HG03025 (cell line): ENCODE data around the gene PGM1.
"Not testable (repeated sequence)": the region's sequence is repeated elsewhere in the genome, so short reads cannot be mapped to it uniquely, and the experiment has no call there.

Experiments used
- ATAC-seq: cut with Tn5 transposase; IDR thresholded peaks from one replicate; pipeline ENCODE4 v1.9.1; 2021; ENCODE audit warnings: mild to moderate bottlenecking, moderate library complexity; ENCODE audit not compliant: unreplicated experiment, low FRiP score

PGM1 gene

GRCh38 chr1:63593303-63593885 is at the start of gene PGM1:
TSS of gene PGM1 (plus strand) at chr1:63593411. CDS start at chr1:63593489, 78 bp downstream.
- ATAC-seq = peak; percentile 78

- no peak for ATAC-seq
Observed at GRCh38 chr1:63545780-63546179, 47.4 kb upstream of the PGM1 start.

GRCh38 chr1:63547621-63548294 is 45.5 kb upstream of the PGM1 start:
- no peak for ATAC-seq

GRCh38 chr1:63548303-63548702 is 44.9 kb upstream of the PGM1 start:
- ATAC-seq = no peak

- ATAC-seq = no peak
Observed at GRCh38 chr1:63548877-63549276, 44.3 kb upstream of the PGM1 start.

- ATAC-seq = no peak
Observed at GRCh38 chr1:63555480-63555879, 37.7 kb upstream of the PGM1 start.

- no peak for ATAC-seq
Observed at GRCh38 chr1:63557365-63557987, 35.7 kb upstream of the PGM1 start.

GRCh38 chr1:63559357-63559756 is 33.9 kb upstream of the PGM1 start:
- no peak for ATAC-seq

GRCh38 chr1:63563745-63564144 is 29.5 kb upstream of the PGM1 start:
- ATAC-seq = no peak

- no peak for ATAC-seq
Observed at GRCh38 chr1:63569068-63569467, 24.1 kb upstream of the PGM1 start.

GRCh38 chr1:63569640-63570316 is 23.4 kb upstream of the PGM1 start:
- no peak for ATAC-seq

GRCh38 chr1:63572686-63573085 is 20.5 kb upstream of the PGM1 start:
- ATAC-seq = not testable (repeated sequence)

GRCh38 chr1:63574203-63574796 is 18.9 kb upstream of the PGM1 start:
- ATAC-seq = not testable (repeated sequence)

- ATAC-seq = no peak
Observed at GRCh38 chr1:63575340-63575826, 17.8 kb upstream of the PGM1 start.

- not testable (repeated sequence) for ATAC-seq
Observed at GRCh38 chr1:63586326-63586725, 6.9 kb upstream of the PGM1 start.

- ATAC-seq = no peak
Observed at GRCh38 chr1:63590166-63590560, 3.0 kb upstream of the PGM1 start.

- no peak for ATAC-seq
Observed at GRCh38 chr1:63592536-63593302, 492 bp upstream of the PGM1 start.

- peak; percentile 50 for ATAC-seq
Observed at GRCh38 chr1:63593886-63594605, 835 bp downstream of the PGM1 start.

- no peak for ATAC-seq
Observed at GRCh38 chr1:63595435-63595834, 2.2 kb downstream of the PGM1 start.
